ENCODE data around the gene RNF186.

DNA sequence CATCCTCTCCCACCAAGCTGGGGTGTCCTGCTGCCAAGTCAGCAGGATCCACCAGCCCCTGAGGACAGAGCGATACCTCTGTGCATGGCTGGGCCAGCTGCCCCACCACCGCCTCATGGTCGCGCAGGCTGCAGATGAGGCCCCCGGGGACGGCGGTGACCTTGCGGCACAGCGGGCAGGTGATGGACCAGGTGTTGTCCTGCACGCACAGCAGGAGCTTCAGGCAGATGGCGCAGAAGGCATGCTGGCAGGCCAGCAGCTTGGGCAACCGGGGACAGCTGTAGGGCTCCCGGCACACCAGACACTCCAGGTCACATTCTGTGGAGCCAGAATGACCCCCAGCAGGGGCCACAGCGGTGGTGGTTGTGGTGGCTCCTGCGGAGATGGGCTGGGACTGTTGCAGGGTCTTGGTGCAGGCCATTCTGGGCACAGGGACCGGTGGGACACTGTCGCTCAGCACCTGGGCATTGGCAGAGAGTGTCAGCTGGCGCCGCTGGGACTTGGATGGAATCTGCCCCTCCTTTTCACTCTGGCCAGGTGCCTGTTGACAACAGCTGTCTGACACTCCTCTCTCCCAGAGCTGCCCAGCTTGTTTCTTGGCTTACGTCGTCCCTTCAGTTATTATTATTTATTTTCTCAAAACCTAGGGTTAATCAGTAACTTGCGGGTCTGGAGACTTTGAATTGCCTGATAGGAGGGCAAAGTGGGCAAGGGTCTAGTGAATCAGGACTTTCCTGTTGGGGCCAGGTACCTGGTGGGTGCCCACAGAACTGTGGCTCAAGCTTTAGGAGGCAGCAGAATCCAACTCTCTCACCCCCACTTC is at the start of gene RNF186:
- TF ChIP-seq POLR2AphosphoS5 (IDR thresholded peaks at IDR 0.05; ENCODE audit: low read depth, low read length) = no peak
- TF ChIP-seq SIN3A (IDR thresholded peaks at IDR 0.05; ENCODE audit: borderline replicate concordance, insufficient read depth, low read length) = no peak
- no peak for TF ChIP-seq FOXP2 (optimal IDR thresholded peaks at IDR 0.05; ENCODE audit: borderline replicate concordance, extremely low read depth, extremely low read length, insufficient read depth)
